GM19035 (cell line): Measurements from ENCODE around the gene PDE8A.
A peak's percentile ranks its signal among the peaks of the same experiment; 100 is the strongest.

Source experiments
- ATAC-seq: cut with Tn5 transposase; IDR thresholded peaks from one replicate; pipeline ENCODE4 v1.9.1; 2021; ENCODE audit not compliant: unreplicated experiment

Gene PDE8A

GRCh38 chr15:85072917-85073316 lies 91.3 kb downstream of the PDE8A start:
- no peak for ATAC-seq

GRCh38 chr15:85073556-85074194 lies 92.0 kb downstream of the PDE8A start:
- ATAC-seq = peak; percentile 61

- no peak for ATAC-seq
Observed at GRCh38 chr15:85086855-85087254, 105.2 kb downstream of the PDE8A start.

- ATAC-seq = no peak
Observed at GRCh38 chr15:85088300-85088699, 106.6 kb downstream of the PDE8A start.

- no peak for ATAC-seq
Observed at GRCh38 chr15:85089929-85090597, 108.4 kb downstream of the PDE8A start.

- ATAC-seq = no peak
Observed at GRCh38 chr15:85091990-85092389, 110.3 kb downstream of the PDE8A start.

- ATAC-seq = no peak
Observed at GRCh38 chr15:85094685-85095084, 113.0 kb downstream of the PDE8A start.

GRCh38 chr15:85095566-85095965 lies 113.9 kb downstream of the PDE8A start:
- no peak for ATAC-seq

GRCh38 chr15:85097250-85097649 lies 115.6 kb downstream of the PDE8A start:
- ATAC-seq = no peak

GRCh38 chr15:85097725-85098124 lies 116.1 kb downstream of the PDE8A start:
- ATAC-seq = no peak

- ATAC-seq = no peak
Observed at GRCh38 chr15:85099195-85099803, 117.6 kb downstream of the PDE8A start.

GRCh38 chr15:85100186-85100937 lies 118.7 kb downstream of the PDE8A start:
- no peak for ATAC-seq

- ATAC-seq = no peak
Observed at GRCh38 chr15:85104584-85104983, 122.9 kb downstream of the PDE8A start.

- no peak for ATAC-seq
Observed at GRCh38 chr15:85108136-85108535, 126.5 kb downstream of the PDE8A start.

- ATAC-seq = no peak
Observed at GRCh38 chr15:85109333-85109732, 127.7 kb downstream of the PDE8A start.

GRCh38 chr15:85112997-85113396 lies 131.3 kb downstream of the PDE8A start:
- ATAC-seq = no peak

GRCh38 chr15:85114886-85115285 lies 133.2 kb downstream of the PDE8A start:
- ATAC-seq = no peak

GRCh38 chr15:85116066-85116465 lies 134.4 kb downstream of the PDE8A start:
- ATAC-seq = no peak

GRCh38 chr15:85116494-85116893 lies 134.8 kb downstream of the PDE8A start:
- no peak for ATAC-seq

GRCh38 chr15:85116925-85117646 lies 135.4 kb downstream of the PDE8A start:
- ATAC-seq = no peak

GRCh38 chr15:85118173-85118572 lies 136.5 kb downstream of the PDE8A start:
- no peak for ATAC-seq
